CD14-positive monocyte (primary cell): ENCODE measurements around the gene TRRAP. TPM values are rescaled to one million over a fixed set of nuclear protein-coding genes. Genes with fewer than 3 reads are reported as not detected.

ENCODE experiments used
- DNase-seq, 3 donors: peaks; one replicate each; pipeline ENCODE4 v3.0.0-alpha.2; 2011 to 2022
- H2AFZ ChIP-seq: 2 replicates; pipeline ENCODE4 v1.6.0; 2012; ENCODE audit warnings: mild to moderate bottlenecking, low read depth, low read length, inconsistent platforms; ENCODE audit not compliant: insufficient read depth, poor library complexity, severe bottlenecking
- H3K27ac ChIP-seq, 2 donors: 1 replicate in 1 of 2; 2 replicates in 1 of 2; pipeline ENCODE4 v1.5.1; 2012 to 2013; ENCODE audit warnings: low read length in 2 of 2, control low read depth in 1 of 2, inconsistent platforms in 1 of 2, low read depth in 1 of 2, mild to moderate bottlenecking in 1 of 2
- H3K27me3 ChIP-seq, 2 donors: one replicate each; pipeline versions ENCODE4 v1.6.0 to v1.6.1; 2011 to 2013; ENCODE audit warnings: low read length in 2 of 2; ENCODE audit not compliant: control insufficient read depth in 2 of 2, insufficient read depth in 2 of 2
- H3K36me3 ChIP-seq, 2 donors: replicated peaks in 1 of 2; 1 replicate in 1 of 2; 2 replicates in 1 of 2; pipeline versions ENCODE4 v1.5.1 to v1.6.1; 2012 to 2013; ENCODE audit warnings: low read length in 2 of 2, control low read depth in 1 of 2, inconsistent platforms in 1 of 2, mild to moderate bottlenecking in 1 of 2; ENCODE audit not compliant: insufficient read depth in 2 of 2, control insufficient read depth in 1 of 2
- H3K4me1 ChIP-seq, 2 donors: 1 replicate in 1 of 2; 2 replicates in 1 of 2; pipeline versions ENCODE4 v1.5.1 to v1.6.1; 2012 to 2013; ENCODE audit warnings: low read length in 2 of 2, control low read depth in 1 of 2, inconsistent platforms in 1 of 2, mild to moderate bottlenecking in 1 of 2, moderate library complexity in 1 of 2; ENCODE audit not compliant: insufficient read depth in 2 of 2, control insufficient read depth in 1 of 2
- H3K4me2 ChIP-seq: replicated peaks from 2 replicates; pipeline ENCODE3; 2012; ENCODE audit warnings: low read length, moderate library complexity, mild to moderate bottlenecking; ENCODE audit not compliant: poor library complexity, severe bottlenecking; ENCODE audit errors: extremely low read depth
- H3K4me3 ChIP-seq, 3 experiments: fragments of 200-600 bp in 1 of 3; sonication (generic) in 1 of 3; replicated peaks in 1 of 3; 1 replicate in 2 of 3; 2 replicates in 1 of 3; pipeline ENCODE4 v1.5.1; 2011 to 2013; ENCODE audit warnings: low read length in 3 of 3, mild to moderate bottlenecking in 3 of 3, control low read depth in 2 of 3, low read depth in 2 of 3, inconsistent platforms in 1 of 3, moderate library complexity in 1 of 3
- H3K79me2 ChIP-seq: 2 replicates; pipeline ENCODE4 v1.6.0; 2012; ENCODE audit warnings: mild to moderate bottlenecking, control low read depth, inconsistent platforms, low read length, moderate library complexity; ENCODE audit not compliant: insufficient read depth
- H3K9ac ChIP-seq: 2 replicates; pipeline ENCODE4 v1.6.0; 2017; ENCODE audit warnings: low read length, mild to moderate bottlenecking; ENCODE audit not compliant: insufficient read depth, poor library complexity, severe bottlenecking
- H3K9me3 ChIP-seq, 2 donors: replicated peaks in 1 of 2; 1 replicate in 1 of 2; 2 replicates in 1 of 2; pipeline versions ENCODE4 v1.5.1 to v1.6.1; 2012 to 2013; ENCODE audit warnings: low read length in 2 of 2, control low read depth in 1 of 2; ENCODE audit not compliant: control insufficient read depth in 1 of 2, insufficient read depth in 1 of 2
- H4K20me1 ChIP-seq: 2 replicates; pipeline ENCODE4 v1.6.0; 2012; ENCODE audit warnings: mild to moderate bottlenecking, low read length, control low read depth, moderate library complexity; ENCODE audit not compliant: insufficient read depth
- H3K27ac Mint-ChIP-seq, 7 donors: one replicate each; pipeline ENCODE4 v1.8.0; 2020; ENCODE audit warnings: mild to moderate bottlenecking in 7 of 7, mixed read lengths in 7 of 7, moderate library complexity in 6 of 7, inconsistent platforms in 2 of 7
- H3K27me3 Mint-ChIP-seq, 3 donors: one replicate each; pipeline ENCODE4 v1.8.0; 2021 to 2022; ENCODE audit warnings: low read depth in 3 of 3, mild to moderate bottlenecking in 3 of 3, mixed read lengths in 3 of 3, moderate library complexity in 3 of 3, inconsistent platforms in 1 of 3
- H3K36me3 Mint-ChIP-seq, 2 donors: one replicate each; pipeline ENCODE4 v1.8.0; 2020; ENCODE audit warnings: mixed read lengths in 2 of 2, inconsistent platforms in 1 of 2, mild to moderate bottlenecking in 1 of 2
- H3K4me1 Mint-ChIP-seq: one replicate; pipeline ENCODE4 v1.8.0; 2020; ENCODE audit warnings: mild to moderate bottlenecking, mixed read lengths
- H3K4me3 Mint-ChIP-seq, 2 donors: one replicate each; pipeline ENCODE4 v1.8.0; 2020; ENCODE audit warnings: mild to moderate bottlenecking in 2 of 2, mixed read lengths in 2 of 2, moderate library complexity in 1 of 2
- H3K9me3 Mint-ChIP-seq, 7 donors: one replicate each; pipeline ENCODE4 v1.8.0; 2020 to 2022; ENCODE audit warnings: mixed read lengths in 7 of 7, mild to moderate bottlenecking in 6 of 7, moderate library complexity in 6 of 7, inconsistent platforms in 2 of 7
- WGBS: methylation state at CpG from one replicate; pipeline ENCODE4 v1.1.5; 2013; ENCODE audit warnings: missing lambda C conversion rate; ENCODE audit not compliant: insufficient coverage; 5-methylcytosine and 5-hydroxymethylcytosine counted together
- intact Hi-C, 2 donors: fragments of 100-400 bp; cut with micrococcal nuclease; formaldehyde crosslinking; loops; one replicate each; pipeline versions ENCODE4 v1.15.0 to v1.15.1; 2023
- polyA plus RNA-seq, 3 donors: library from polyadenylated mRNA; depleted of rRNA in 1 of 3; unstranded in 2 of 3; stranded (reverse) in 1 of 3; fragments of 300-500 nt in 2 of 3; fragments of >200 nt in 1 of 3; fragmentation: Illumina TruSeq in 2 of 3; gene quantifications; 1 replicate in 2 of 3; 2 replicates in 1 of 3; pipeline ENCODE4 v1.2.3, GENCODE V29; 2012 to 2021
- TF ChIP-seq, protein P1 (sequence below): fragments of 200-600 bp; IDR thresholded peaks from one replicate; pipeline ENCODE4 v1.8.0; 2022; ENCODE audit warnings: antibody characterized with exemption, mild to moderate bottlenecking

The TRRAP gene
- polyA plus RNA-seq, 3 donors = 0.67 to 12.2 (median 1.2) TPM

DNA sequence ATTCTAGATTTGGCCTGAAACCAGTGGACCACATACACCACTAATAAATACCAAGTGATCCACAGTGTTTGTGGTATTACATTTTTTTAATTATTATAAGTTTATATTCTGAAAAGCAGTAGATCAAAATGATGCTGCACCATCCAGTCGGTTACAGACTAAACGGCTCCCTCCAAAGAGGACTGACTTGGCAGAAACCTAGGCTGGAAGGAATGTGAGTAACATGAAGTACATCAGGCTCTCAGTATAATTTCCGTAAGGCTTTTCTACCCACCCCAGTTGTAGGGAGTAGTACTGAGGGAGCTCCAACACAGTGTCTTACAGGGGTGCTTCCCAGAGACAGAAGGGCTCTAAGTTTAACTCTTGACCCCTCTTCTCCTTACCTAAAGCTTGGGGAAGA is 119.5 kb downstream of the TRRAP start:
- WGBS = no CpG with 5 or more reads among the region's 3 CpGs
- intact Hi-C loops = no loop called here
- Histone ChIP-seq H3K36me3 (peaks cover 93 to 99% of the 10 kb centered on the region in 2 donors), H3K4me2 (no peak overlapping the region), H3K4me3 (no peak overlapping the region), H3K9me3 (no peaks in the 10 kb centered on the region), H2AFZ (no peak overlapping the region), H3K4me1 (no peaks in the 10 kb centered on the region), H4K20me1 (no peaks in the 10 kb centered on the region), H3K27ac (no peak overlapping the region), H3K9ac (no peak overlapping the region), H3K27me3 (no peaks in the 10 kb centered on the region), H3K79me2 (no peaks in the 10 kb centered on the region)
- DNase-seq = no peak
- TF ChIP-seq, protein P1, sequence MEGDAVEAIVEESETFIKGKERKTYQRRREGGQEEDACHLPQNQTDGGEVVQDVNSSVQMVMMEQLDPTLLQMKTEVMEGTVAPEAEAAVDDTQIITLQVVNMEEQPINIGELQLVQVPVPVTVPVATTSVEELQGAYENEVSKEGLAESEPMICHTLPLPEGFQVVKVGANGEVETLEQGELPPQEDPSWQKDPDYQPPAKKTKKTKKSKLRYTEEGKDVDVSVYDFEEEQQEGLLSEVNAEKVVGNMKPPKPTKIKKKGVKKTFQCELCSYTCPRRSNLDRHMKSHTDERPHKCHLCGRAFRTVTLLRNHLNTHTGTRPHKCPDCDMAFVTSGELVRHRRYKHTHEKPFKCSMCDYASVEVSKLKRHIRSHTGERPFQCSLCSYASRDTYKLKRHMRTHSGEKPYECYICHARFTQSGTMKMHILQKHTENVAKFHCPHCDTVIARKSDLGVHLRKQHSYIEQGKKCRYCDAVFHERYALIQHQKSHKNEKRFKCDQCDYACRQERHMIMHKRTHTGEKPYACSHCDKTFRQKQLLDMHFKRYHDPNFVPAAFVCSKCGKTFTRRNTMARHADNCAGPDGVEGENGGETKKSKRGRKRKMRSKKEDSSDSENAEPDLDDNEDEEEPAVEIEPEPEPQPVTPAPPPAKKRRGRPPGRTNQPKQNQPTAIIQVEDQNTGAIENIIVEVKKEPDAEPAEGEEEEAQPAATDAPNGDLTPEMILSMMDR = no peak
- Mint-ChIP-seq H3K27ac (no peak overlapping the region), H3K27me3 (peaks cover 0 to 2% (median 0%) of the 10 kb centered on the region in 3 donors), H3K9me3 (no peaks in the 10 kb centered on the region), H3K36me3 (peaks cover 83 to 94% of the 10 kb centered on the region in 2 donors), H3K4me3 (no peak overlapping the region), H3K4me1 (no peaks in the 10 kb centered on the region)

DNA sequence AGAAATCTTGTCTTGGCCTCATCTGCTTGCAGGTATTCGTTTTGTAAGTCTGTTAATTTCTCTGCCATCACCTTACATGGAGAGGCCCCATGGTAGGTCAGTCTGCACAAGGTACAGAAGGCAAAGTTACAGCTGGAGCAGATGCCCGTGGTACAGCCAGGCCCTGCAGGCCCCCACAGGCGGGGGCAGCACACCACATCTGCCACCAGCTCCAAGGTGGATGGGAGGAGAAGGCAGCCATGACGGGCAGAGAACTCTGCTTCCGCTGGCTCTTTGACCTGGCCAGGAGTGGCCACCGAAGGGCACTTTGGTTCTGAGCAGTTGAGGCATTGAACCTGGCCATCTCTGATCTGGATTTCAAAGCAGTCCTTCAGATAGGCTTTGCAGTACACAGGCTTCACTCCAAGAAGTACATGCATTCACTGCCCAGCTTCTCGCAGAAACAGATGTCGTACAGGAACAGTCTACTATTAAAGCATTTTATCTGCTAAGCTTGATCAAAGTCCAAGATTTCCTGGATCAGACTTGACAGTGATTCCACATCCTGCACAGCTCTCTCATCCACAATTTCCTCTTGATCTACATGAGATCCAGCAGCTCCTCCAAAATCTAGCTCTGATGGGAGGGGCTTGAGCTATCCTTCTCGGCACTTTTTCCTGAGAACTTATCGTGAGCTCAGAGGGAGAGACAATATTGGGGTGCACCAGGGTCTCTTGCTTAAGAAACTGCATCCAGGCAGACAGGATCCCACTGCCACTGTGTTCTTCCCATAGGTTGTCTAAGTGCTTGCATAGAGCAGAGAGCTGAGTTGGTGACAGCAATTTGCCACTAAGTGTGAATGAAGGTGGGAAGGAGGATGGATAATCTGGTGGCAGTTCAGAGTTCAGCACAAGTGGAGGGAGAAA is 120.7 kb downstream of the TRRAP start:
- Histone ChIP-seq H3K36me3 (peaks cover 90 to 99% of the 10 kb centered on the region in 2 donors), H3K9me3 (no peaks in the 10 kb centered on the region), H3K4me1 (no peaks in the 10 kb centered on the region), H3K79me2 (no peaks in the 10 kb centered on the region), H3K9ac (no peak overlapping the region), H3K27ac (no peak overlapping the region), H3K27me3 (no peaks in the 10 kb centered on the region), H3K4me3 (no peak overlapping the region), H3K4me2 (no peak overlapping the region), H4K20me1 (no peaks in the 10 kb centered on the region), H2AFZ (no peak overlapping the region)
- DNase-seq = no peak
- Mint-ChIP-seq H3K27ac (peak overlapping the region in 3 of 7 donors; percentile 15 to 47 (median 27)), H3K27me3 (peaks cover 0 to 2% (median 0%) of the 10 kb centered on the region in 3 donors), H3K36me3 (peaks cover 84 to 94% of the 10 kb centered on the region in 2 donors), H3K4me3 (no peak overlapping the region), H3K4me1 (no peaks in the 10 kb centered on the region), H3K9me3 (no peaks in the 10 kb centered on the region)
- 95% methylated on average over 7 of the region's 10 CpGs for WGBS
- intact Hi-C loops = no loop called here
- TF ChIP-seq, protein P1 = no peak
